ENCODE data around the gene CEBPG. TPM values are rescaled to one million over a fixed set of nuclear protein-coding genes. Genes with fewer than 3 reads are reported as not detected.

CEBPG gene
- total RNA-seq, 2 donors from 2014 or later = 19.9 to 32.6 TPM

- no peaks in the 10 kb centered on the region for H3K27me3 ChIP-seq (replicated peaks; ENCODE audit: insufficient read depth)
- H3K27ac ChIP-seq = peak overlapping the region in 1 of 2 donors; percentile 20
- H3K4me3 ChIP-seq = no peak overlapping the region
- DNase-seq (ENCODE audit: low spot score) (no peak), ATAC-seq (ENCODE audit: insufficient number of reproducible peaks, low FRiP score, low read depth) (no peak)
- peaks cover 13% of the 10 kb centered on the region for H3K36me3 ChIP-seq
- H3K9me3 ChIP-seq = no peaks in the 10 kb centered on the region
- peaks cover 14 to 40% of the 10 kb centered on the region in 2 donors for H3K4me1 ChIP-seq (ENCODE audit: control insufficient read depth in 1 of 2, low read depth in 2 of 2)
- no peak for TF ChIP-seq CTCF (IDR thresholded peaks at IDR 0.05)
Observed at GRCh38 chr19:33389421-33390100, 16.1 kb downstream of the CEBPG start.

- H3K9me3 ChIP-seq = no peaks in the 10 kb centered on the region
- peaks cover 14 to 48% of the 10 kb centered on the region in 2 donors for H3K4me1 ChIP-seq (ENCODE audit: control insufficient read depth in 1 of 2, low read depth in 2 of 2)
- no peak for TF ChIP-seq CTCF (IDR thresholded peaks at IDR 0.05)
- no peaks in the 10 kb centered on the region for H3K27me3 ChIP-seq (replicated peaks; ENCODE audit: insufficient read depth)
- no peak overlapping the region for H3K4me3 ChIP-seq
- no peak for ATAC-seq (ENCODE audit: insufficient number of reproducible peaks, low FRiP score, low read depth)
- DNase-seq (ENCODE audit: low spot score) = no peak
- peaks cover 13% of the 10 kb centered on the region for H3K36me3 ChIP-seq
- peak overlapping the region in 1 of 2 donors; percentile 20 for H3K27ac ChIP-seq
Observed at GRCh38 chr19:33390101-33390907, 16.8 kb downstream of the CEBPG start.

- peaks cover 19 to 55% of the 10 kb centered on the region in 2 donors for H3K4me1 ChIP-seq (ENCODE audit: control insufficient read depth in 1 of 2, low read depth in 2 of 2)
- no peaks in the 10 kb centered on the region for H3K27me3 ChIP-seq (replicated peaks; ENCODE audit: insufficient read depth)
- H3K36me3 ChIP-seq = peaks cover 9% of the 10 kb centered on the region
- TF ChIP-seq CTCF (IDR thresholded peaks at IDR 0.05) = no peak
- no peaks in the 10 kb centered on the region for H3K9me3 ChIP-seq
- no peak overlapping the region for H3K27ac ChIP-seq
- DNase-seq (ENCODE audit: low spot score) = no peak
- ATAC-seq (ENCODE audit: insufficient number of reproducible peaks, low FRiP score, low read depth) = no peak
- no peak overlapping the region for H3K4me3 ChIP-seq
Observed at GRCh38 chr19:33390908-33391630, 17.6 kb downstream of the CEBPG start.

GRCh38 chr19:33391631-33392249, 18.2 kb downstream of the CEBPG start:
- no peaks in the 10 kb centered on the region for H3K27me3 ChIP-seq (replicated peaks; ENCODE audit: insufficient read depth)
- ATAC-seq (ENCODE audit: insufficient number of reproducible peaks, low FRiP score, low read depth) (no peak), DNase-seq (ENCODE audit: low spot score) (no peak)
- H3K9me3 ChIP-seq = no peaks in the 10 kb centered on the region
- no peak for TF ChIP-seq CTCF (IDR thresholded peaks at IDR 0.05)
- no peak overlapping the region for H3K27ac ChIP-seq
- peaks cover 22 to 60% of the 10 kb centered on the region in 2 donors for H3K4me1 ChIP-seq (ENCODE audit: control insufficient read depth in 1 of 2, low read depth in 2 of 2)
- peaks cover 3% of the 10 kb centered on the region for H3K36me3 ChIP-seq
- H3K4me3 ChIP-seq = no peak overlapping the region

Measured in thoracic aorta (tissue), 2 donors.